HCT116 (cell line): ENCODE measurements around the gene CAMTA2. TPM values are rescaled to one million over a fixed set of nuclear protein-coding genes. Genes with fewer than 3 reads are reported as not detected.
A peak's percentile ranks its signal among the peaks of the same experiment; 100 is the strongest.

Experiments used
- ATAC-seq: fragments of 200-7000 bp; cut with Tn5 transposase; 2 replicates; pipeline ENCODE4 v1.9.1; 2020; ENCODE audit warnings: mild to moderate bottlenecking, moderate library complexity
- BruUV-seq: library from RNA; stranded (reverse); fragments of 400-500 nt; replicated peaks from 2 replicates; lab custom pipeline; 2021; lab: Mats Ljungman, UMichigan
- CTCF ChIA-PET: fragments of 300-600 bp; sonication (Branson Sonifier 250); formaldehyde crosslinking; loops from one replicate; lab custom pipeline; 2021; ENCODE audit warnings: antibody characterized with exemption; lab: Charles Lee
- POLR2A ChIA-PET: fragments of 300-600, 350-600 bp; sonication (Branson Sonifier 250); formaldehyde crosslinking; loops from one replicate; lab custom pipeline; 2021; ENCODE audit warnings: antibody characterized with exemption; lab: Charles Lee
- RAD21 ChIA-PET, 2 experiments: fragments of 300-600 bp; sonication (Branson Sonifier 250); formaldehyde crosslinking; loops; one replicate each; lab custom pipeline; 2023; ENCODE audit warnings: low total read pairs in 2 of 2; ENCODE audit not compliant: uncharacterized antibody in 2 of 2, unreplicated experiment in 2 of 2, low non-redundant PET in 1 of 2; lab: Charles Lee
- DNase-seq: peaks from one replicate; pipeline ENCODE4 v3.0.0-alpha.2; 2010; ENCODE audit warnings: low read depth, low spot score
- H2AFZ ChIP-seq: fragments of 200-600 bp; shearing (Covaris generic), sonication (generic); 2 replicates; pipeline ENCODE4 v1.6.1; 2017; ENCODE audit warnings: low read depth, mixed run types, mixed read lengths, antibody characterized with exemption, low read length; ENCODE audit not compliant: poor library complexity, severe bottlenecking
- H3K27ac ChIP-seq: 2 replicates; pipeline ENCODE4 v1.5.1; 2012; ENCODE audit warnings: low read depth, low read length
- H3K27me3 ChIP-seq: fragments of 200-600 bp; sonication (generic); 2 replicates; pipeline ENCODE4 v1.6.1; 2016; ENCODE audit warnings: mixed run types, low read length, mixed read lengths; ENCODE audit not compliant: insufficient read depth
- H3K36me3 ChIP-seq, 2 experiments: fragments of 200-500 bp in 1 of 2; fragments of 200-600 bp in 1 of 2; sonication (Bioruptor generic) in 1 of 2; sonication (generic) in 1 of 2; 2 replicates each; pipeline versions ENCODE4 v1.5.1 to v1.6.1; 2014 to 2016; ENCODE audit warnings: low read length in 2 of 2, inconsistent platforms in 1 of 2, mixed read lengths in 1 of 2, mixed run types in 1 of 2; ENCODE audit not compliant: insufficient read depth in 2 of 2, control insufficient read depth in 1 of 2
- H3K4me1 ChIP-seq, 2 experiments: fragments of 200-600 bp in 1 of 2; sonication (generic) in 1 of 2; 2 replicates each; pipeline versions ENCODE4 v1.5.1 to v1.6.1; 2012 to 2017; ENCODE audit warnings: low read length in 2 of 2, inconsistent platforms in 1 of 2, mild to moderate bottlenecking in 1 of 2, mixed read lengths in 1 of 2, mixed run types in 1 of 2, moderate library complexity in 1 of 2; ENCODE audit not compliant: insufficient read depth in 2 of 2, control insufficient read depth in 1 of 2
- H3K4me2 ChIP-seq: fragments of 200-600 bp; sonication (generic); 2 replicates; pipeline ENCODE4 v1.6.1; 2017; ENCODE audit warnings: mixed run types, low read length, mixed read lengths
- H3K4me3 ChIP-seq, 2 experiments: fragments of 200-600 bp in 1 of 2; sonication (generic) in 1 of 2; replicated peaks in 1 of 2; 2 replicates each; pipeline ENCODE4 v1.5.1; 2011 to 2016; ENCODE audit warnings: low read length in 2 of 2, control low read depth in 1 of 2, low read depth in 1 of 2, mild to moderate bottlenecking in 1 of 2, mixed read lengths in 1 of 2, mixed run types in 1 of 2
- H3K79me2 ChIP-seq: fragments of 200-600 bp; sonication (generic); 2 replicates; pipeline ENCODE4 v1.6.1; 2017; ENCODE audit warnings: mild to moderate bottlenecking, mixed run types, low read length, moderate library complexity, mixed read lengths; ENCODE audit not compliant: insufficient read depth
- H3K9ac ChIP-seq: fragments of 200-600 bp; sonication (generic); 2 replicates; pipeline ENCODE4 v1.6.1; 2016; ENCODE audit warnings: low read length, mixed read lengths
- H3K9me2 ChIP-seq: fragments of 200-600 bp; sonication (generic), shearing (Covaris generic); 2 replicates; pipeline ENCODE4 v1.6.1; 2017; ENCODE audit warnings: mixed run types, mild to moderate bottlenecking, moderate library complexity; ENCODE audit not compliant: insufficient read depth
- H3K9me3 ChIP-seq, 2 experiments: fragments of 200-500 bp in 1 of 2; fragments of 200-600 bp in 1 of 2; sonication (Bioruptor generic) in 1 of 2; sonication (generic) in 1 of 2; 2 replicates each; pipeline ENCODE4 v1.6.1; 2014 to 2017; ENCODE audit warnings: low read length in 2 of 2, mixed read lengths in 2 of 2, inconsistent platforms in 1 of 2, low read depth in 1 of 2, mild to moderate bottlenecking in 1 of 2, mixed run types in 1 of 2, moderate library complexity in 1 of 2; ENCODE audit not compliant: control insufficient read depth in 1 of 2, insufficient read depth in 1 of 2
- H4K20me1 ChIP-seq: fragments of 200-600 bp; sonication (generic), shearing (Covaris generic); 2 replicates; pipeline ENCODE4 v1.6.1; 2017; ENCODE audit warnings: mixed run types, mild to moderate bottlenecking, moderate library complexity; ENCODE audit not compliant: insufficient read depth
- EGR1 ChIP-seq: IDR thresholded peaks from 2 replicates; pipeline ENCODE4 v1.6.1; 2012; ENCODE audit warnings: low read depth
- EZH2phosphoT487 ChIP-seq: fragments of 200-600 bp; IDR thresholded peaks from 2 replicates; pipeline ENCODE4 v1.6.1; 2018; ENCODE audit warnings: antibody characterized with exemption, borderline replicate concordance
- POLR2A ChIP-seq: IDR thresholded peaks from 2 replicates; pipeline ENCODE4 v1.7.0; 2011; ENCODE audit warnings: borderline replicate concordance; ENCODE audit not compliant: insufficient read depth, insufficient read length; ENCODE audit errors: extremely low read depth
- POLR2AphosphoS5 ChIP-seq: IDR thresholded peaks from 2 replicates; pipeline ENCODE4 v1.6.1; 2011; ENCODE audit warnings: mild to moderate bottlenecking, low read depth, low read length, moderate library complexity
- SIN3A ChIP-seq: IDR thresholded peaks from 2 replicates; pipeline ENCODE4 v1.6.1; 2012; ENCODE audit warnings: low read depth
- SP1 ChIP-seq: IDR thresholded peaks from 2 replicates; pipeline ENCODE4 v1.6.1; 2012; ENCODE audit warnings: low read depth
- SRF ChIP-seq: IDR thresholded peaks from 2 replicates; pipeline ENCODE4 v1.6.1; 2012; ENCODE audit warnings: low read depth
- ZNF274 ChIP-seq: fragments of 200-500 bp; sonication (Bioruptor generic); IDR thresholded peaks from 2 replicates; pipeline ENCODE4 v1.6.1; 2014; ENCODE audit warnings: mild to moderate bottlenecking, low read depth, low read length, inconsistent platforms
- intact Hi-C: fragments of 100-400 bp; cut with micrococcal nuclease; formaldehyde crosslinking; loops from 2 replicates; pipeline ENCODE4 v1.10.0; 2022
- total RNA-seq: library from RNA; stranded (reverse); gene quantifications from one replicate; pipeline ENCODE4 v1.2.1, GENCODE V29; 2021; ENCODE audit not compliant: unreplicated experiment
- TF ChIP-seq, protein P1 (sequence below): IDR thresholded peaks from 2 replicates; pipeline ENCODE4 v1.6.1; 2012; ENCODE audit warnings: low read depth
- TF ChIP-seq, protein P2 (sequence below): IDR thresholded peaks from 2 replicates; pipeline ENCODE4 v1.6.1; 2012

Gene CAMTA2
- total RNA-seq, 1 experiment from 2014 or later, result 37.8 TPM

GRCh38 chr17:4949321-4950074 lies 38.0 kb downstream of the CAMTA2 start (continued):
- TF ChIP-seq, protein P1, sequence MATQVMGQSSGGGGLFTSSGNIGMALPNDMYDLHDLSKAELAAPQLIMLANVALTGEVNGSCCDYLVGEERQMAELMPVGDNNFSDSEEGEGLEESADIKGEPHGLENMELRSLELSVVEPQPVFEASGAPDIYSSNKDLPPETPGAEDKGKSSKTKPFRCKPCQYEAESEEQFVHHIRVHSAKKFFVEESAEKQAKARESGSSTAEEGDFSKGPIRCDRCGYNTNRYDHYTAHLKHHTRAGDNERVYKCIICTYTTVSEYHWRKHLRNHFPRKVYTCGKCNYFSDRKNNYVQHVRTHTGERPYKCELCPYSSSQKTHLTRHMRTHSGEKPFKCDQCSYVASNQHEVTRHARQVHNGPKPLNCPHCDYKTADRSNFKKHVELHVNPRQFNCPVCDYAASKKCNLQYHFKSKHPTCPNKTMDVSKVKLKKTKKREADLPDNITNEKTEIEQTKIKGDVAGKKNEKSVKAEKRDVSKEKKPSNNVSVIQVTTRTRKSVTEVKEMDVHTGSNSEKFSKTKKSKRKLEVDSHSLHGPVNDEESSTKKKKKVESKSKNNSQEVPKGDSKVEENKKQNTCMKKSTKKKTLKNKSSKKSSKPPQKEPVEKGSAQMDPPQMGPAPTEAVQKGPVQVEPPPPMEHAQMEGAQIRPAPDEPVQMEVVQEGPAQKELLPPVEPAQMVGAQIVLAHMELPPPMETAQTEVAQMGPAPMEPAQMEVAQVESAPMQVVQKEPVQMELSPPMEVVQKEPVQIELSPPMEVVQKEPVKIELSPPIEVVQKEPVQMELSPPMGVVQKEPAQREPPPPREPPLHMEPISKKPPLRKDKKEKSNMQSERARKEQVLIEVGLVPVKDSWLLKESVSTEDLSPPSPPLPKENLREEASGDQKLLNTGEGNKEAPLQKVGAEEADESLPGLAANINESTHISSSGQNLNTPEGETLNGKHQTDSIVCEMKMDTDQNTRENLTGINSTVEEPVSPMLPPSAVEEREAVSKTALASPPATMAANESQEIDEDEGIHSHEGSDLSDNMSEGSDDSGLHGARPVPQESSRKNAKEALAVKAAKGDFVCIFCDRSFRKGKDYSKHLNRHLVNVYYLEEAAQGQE, result no peak
- peak; percentile 46; the same call in 1 of the 2 replicates for TF ChIP-seq SP1
- no peak for TF ChIP-seq SRF
- no peak for TF ChIP-seq EZH2phosphoT487
- TF ChIP-seq SIN3A, result 0 out of 2 replicates have a peak, but pooled peaks have one; percentile 3
- TF ChIP-seq, all 23 proteins: peak for 6

- ChIA-PET RAD21 (no interaction called here), CTCF (interaction anchor here (1.4 kb wide), 1 partner anchor 9 kb away, joined by 3 read pairs; the partner anchor contains the start of genes RNF167 and SLC25A11)
- H4K20me1 ChIP-seq, result peaks cover 12% of the 10 kb centered on the region; the same call in 1 of the 2 replicates
Observed at GRCh38 chr17:4948931-4949320, 38.5 kb downstream of the CAMTA2 start.

More at GRCh38 chr17:4948931-4949320, 38.5 kb downstream of the CAMTA2 start:
- Histone ChIP-seq H3K36me3 (peaks cover 9 to 22% of the 10 kb centered on the region in 2 experiments; a peak in 2 of 4 replicates), H3K27ac (peak overlapping the region; percentile 99), H3K9me3 (no peaks in the 10 kb centered on the region), H2AFZ (no peak overlapping the region), H3K9ac (peak overlapping the region; percentile 97), H3K4me2 (peak overlapping the region; percentile 100), H3K4me1 (peaks cover 35 to 70% of the 10 kb centered on the region in 2 experiments), H3K9me2 (no peaks in the 10 kb centered on the region), H3K4me3 (peak overlapping the region; percentile 96 to 97), H3K27me3 (no peaks in the 10 kb centered on the region), H3K79me2 (peaks cover 56% of the 10 kb centered on the region)
- DNase-seq, result peak; percentile 64
- peak; percentile 64 for TF ChIP-seq POLR2AphosphoS5
- TF ChIP-seq, protein P2, sequence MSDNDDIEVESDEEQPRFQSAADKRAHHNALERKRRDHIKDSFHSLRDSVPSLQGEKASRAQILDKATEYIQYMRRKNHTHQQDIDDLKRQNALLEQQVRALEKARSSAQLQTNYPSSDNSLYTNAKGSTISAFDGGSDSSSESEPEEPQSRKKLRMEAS, result peak; percentile 21; the same call in 1 of the 2 replicates
- TF ChIP-seq EGR1, result peak; percentile 55; the same call in 1 of the 2 replicates
- no peak for TF ChIP-seq ZNF274
- TF ChIP-seq POLR2A, result peak; percentile 66
- POLR2A ChIA-PET, result interaction anchor here (0.6 to 4.7 kb wide), 4 partner anchors 9 to 27 kb away, joined by 3 to 45 read pairs (median 9); partner anchors contain the start of genes RNF167, SLC25A11 and SPAG7
- BruUV-seq, result no TSS peak
- intact Hi-C loops, result loop anchor here (1.0 to 5.0 kb wide), 2 partner anchors 9 to 38 kb away; partner anchors contain the start of genes CAMTA2, RNF167 and SLC25A11
- ATAC-seq, result peak; percentile 63
